ENCODE data around the gene ITPR2.

Gene ITPR2

DNA sequence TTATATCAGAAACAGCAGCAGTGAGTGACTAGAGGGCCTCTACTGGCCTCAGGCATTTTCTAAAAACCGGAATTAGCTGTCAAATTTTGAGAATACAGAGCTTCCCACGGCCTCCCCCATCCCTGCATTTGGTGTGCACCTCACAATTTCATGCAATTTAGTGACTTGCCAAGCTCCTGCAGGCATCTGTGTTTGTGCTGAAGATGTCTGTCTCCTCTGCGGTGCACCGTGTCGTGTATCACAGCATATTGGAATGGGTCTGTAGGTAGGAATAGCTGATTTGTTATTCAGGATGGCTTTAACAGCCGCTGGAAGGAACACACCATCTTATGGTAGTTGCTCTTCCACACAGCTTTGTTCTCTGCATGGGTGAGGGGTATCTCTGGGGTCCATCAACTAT lies 497.3 kb downstream of the ITPR2 start:
- TF ChIP-seq, protein P1, sequence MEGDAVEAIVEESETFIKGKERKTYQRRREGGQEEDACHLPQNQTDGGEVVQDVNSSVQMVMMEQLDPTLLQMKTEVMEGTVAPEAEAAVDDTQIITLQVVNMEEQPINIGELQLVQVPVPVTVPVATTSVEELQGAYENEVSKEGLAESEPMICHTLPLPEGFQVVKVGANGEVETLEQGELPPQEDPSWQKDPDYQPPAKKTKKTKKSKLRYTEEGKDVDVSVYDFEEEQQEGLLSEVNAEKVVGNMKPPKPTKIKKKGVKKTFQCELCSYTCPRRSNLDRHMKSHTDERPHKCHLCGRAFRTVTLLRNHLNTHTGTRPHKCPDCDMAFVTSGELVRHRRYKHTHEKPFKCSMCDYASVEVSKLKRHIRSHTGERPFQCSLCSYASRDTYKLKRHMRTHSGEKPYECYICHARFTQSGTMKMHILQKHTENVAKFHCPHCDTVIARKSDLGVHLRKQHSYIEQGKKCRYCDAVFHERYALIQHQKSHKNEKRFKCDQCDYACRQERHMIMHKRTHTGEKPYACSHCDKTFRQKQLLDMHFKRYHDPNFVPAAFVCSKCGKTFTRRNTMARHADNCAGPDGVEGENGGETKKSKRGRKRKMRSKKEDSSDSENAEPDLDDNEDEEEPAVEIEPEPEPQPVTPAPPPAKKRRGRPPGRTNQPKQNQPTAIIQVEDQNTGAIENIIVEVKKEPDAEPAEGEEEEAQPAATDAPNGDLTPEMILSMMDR (IDR thresholded peaks at IDR 0.05; ENCODE audit: insufficient read depth, low read length) = no peak
- TF ChIP-seq POLR2AphosphoS5 (IDR thresholded peaks at IDR 0.05; ENCODE audit: low read depth) = no peak
- TF ChIP-seq GABPA (IDR thresholded peaks at IDR 0.05; ENCODE audit: low read depth) = no peak
- TF ChIP-seq, protein P2, sequence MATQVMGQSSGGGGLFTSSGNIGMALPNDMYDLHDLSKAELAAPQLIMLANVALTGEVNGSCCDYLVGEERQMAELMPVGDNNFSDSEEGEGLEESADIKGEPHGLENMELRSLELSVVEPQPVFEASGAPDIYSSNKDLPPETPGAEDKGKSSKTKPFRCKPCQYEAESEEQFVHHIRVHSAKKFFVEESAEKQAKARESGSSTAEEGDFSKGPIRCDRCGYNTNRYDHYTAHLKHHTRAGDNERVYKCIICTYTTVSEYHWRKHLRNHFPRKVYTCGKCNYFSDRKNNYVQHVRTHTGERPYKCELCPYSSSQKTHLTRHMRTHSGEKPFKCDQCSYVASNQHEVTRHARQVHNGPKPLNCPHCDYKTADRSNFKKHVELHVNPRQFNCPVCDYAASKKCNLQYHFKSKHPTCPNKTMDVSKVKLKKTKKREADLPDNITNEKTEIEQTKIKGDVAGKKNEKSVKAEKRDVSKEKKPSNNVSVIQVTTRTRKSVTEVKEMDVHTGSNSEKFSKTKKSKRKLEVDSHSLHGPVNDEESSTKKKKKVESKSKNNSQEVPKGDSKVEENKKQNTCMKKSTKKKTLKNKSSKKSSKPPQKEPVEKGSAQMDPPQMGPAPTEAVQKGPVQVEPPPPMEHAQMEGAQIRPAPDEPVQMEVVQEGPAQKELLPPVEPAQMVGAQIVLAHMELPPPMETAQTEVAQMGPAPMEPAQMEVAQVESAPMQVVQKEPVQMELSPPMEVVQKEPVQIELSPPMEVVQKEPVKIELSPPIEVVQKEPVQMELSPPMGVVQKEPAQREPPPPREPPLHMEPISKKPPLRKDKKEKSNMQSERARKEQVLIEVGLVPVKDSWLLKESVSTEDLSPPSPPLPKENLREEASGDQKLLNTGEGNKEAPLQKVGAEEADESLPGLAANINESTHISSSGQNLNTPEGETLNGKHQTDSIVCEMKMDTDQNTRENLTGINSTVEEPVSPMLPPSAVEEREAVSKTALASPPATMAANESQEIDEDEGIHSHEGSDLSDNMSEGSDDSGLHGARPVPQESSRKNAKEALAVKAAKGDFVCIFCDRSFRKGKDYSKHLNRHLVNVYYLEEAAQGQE (IDR thresholded peaks at IDR 0.05; ENCODE audit: insufficient replicate concordance, low read depth) = no peak
- no peak for TF ChIP-seq SPI1 (IDR thresholded peaks at IDR 0.05; ENCODE audit: borderline replicate concordance, low read depth)
- Histone ChIP-seq H3K27me3 (ENCODE audit: insufficient read depth, poor library complexity, severe bottlenecking) (no peaks in the 10 kb centered on the region), H3K4me3 (replicated peaks; ENCODE audit: insufficient read depth, low read length) (no peak overlapping the region), H3K27ac (replicated peaks) (no peak overlapping the region)
- no peak for DNase-seq (ENCODE audit: low read depth in 1 of 2, low spot score in 1 of 2)

DNA sequence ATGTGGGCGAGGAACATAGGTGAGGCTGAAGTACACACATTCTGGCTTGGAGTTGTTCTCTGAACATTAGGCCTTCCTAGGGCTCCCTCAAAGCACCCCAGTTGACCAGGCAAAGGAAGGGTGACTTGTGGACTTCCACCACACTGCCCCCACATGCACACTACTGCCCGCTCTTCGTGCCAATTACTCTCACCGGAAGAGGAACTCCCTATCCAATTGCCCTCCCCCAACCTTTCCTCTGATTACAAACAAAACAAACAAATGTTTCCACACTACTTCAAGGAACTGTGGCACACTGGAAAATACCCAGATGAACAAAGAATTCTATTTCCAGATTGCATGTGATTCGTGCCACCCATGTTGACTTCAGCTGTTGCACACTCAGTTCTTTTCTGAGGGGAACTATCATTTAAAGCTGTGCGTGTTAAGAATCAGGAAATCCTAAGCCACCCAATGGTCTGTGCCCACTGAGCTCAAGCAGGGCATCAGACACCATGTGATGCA lies 498.3 kb downstream of the ITPR2 start:
- DNase-seq (ENCODE audit: low read depth in 1 of 2, low spot score in 1 of 2) = peak in 1 of 2 experiments; percentile 32
- no peak for TF ChIP-seq POLR2AphosphoS5 (IDR thresholded peaks at IDR 0.05; ENCODE audit: low read depth)
- no peak overlapping the region for H3K4me3 ChIP-seq (replicated peaks; ENCODE audit: insufficient read depth, low read length)
- no peaks in the 10 kb centered on the region for H3K27me3 ChIP-seq (ENCODE audit: insufficient read depth, poor library complexity, severe bottlenecking)
- peak overlapping the region; percentile 40 for H3K27ac ChIP-seq (replicated peaks)

DNA sequence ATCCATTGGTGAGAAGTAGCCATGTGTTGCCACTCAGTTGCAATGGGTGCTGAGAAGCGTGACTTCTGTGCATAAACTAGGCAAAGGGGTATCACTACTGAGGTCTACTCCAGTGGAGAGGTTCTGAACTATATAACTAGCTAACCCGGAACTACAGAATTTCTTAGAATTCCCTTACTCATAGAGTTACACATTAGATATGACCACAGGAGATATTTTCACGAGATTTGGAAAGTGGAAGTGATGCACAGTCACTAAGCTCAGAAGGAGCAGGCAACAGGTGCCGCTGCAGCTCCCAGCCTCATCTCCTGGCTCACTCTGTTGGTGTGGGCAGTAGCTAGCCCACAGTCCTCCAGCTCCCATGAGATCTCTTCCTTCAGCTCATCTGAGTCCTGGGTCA lies 501.0 kb downstream of the ITPR2 start:
- no peak for TF ChIP-seq SPI1 (IDR thresholded peaks at IDR 0.05; ENCODE audit: borderline replicate concordance, low read depth)
- no peak for TF ChIP-seq GABPA (IDR thresholded peaks at IDR 0.05; ENCODE audit: low read depth)
- TF ChIP-seq, protein P2 (IDR thresholded peaks at IDR 0.05; ENCODE audit: insufficient replicate concordance, low read depth) = no peak
- no peak overlapping the region for H3K27ac ChIP-seq (replicated peaks)
- H3K27me3 ChIP-seq (ENCODE audit: insufficient read depth, poor library complexity, severe bottlenecking) = no peaks in the 10 kb centered on the region
- no peak overlapping the region for H3K4me3 ChIP-seq (replicated peaks; ENCODE audit: insufficient read depth, low read length)
- no peak for DNase-seq (ENCODE audit: low read depth in 1 of 2, low spot score in 1 of 2)

DNA sequence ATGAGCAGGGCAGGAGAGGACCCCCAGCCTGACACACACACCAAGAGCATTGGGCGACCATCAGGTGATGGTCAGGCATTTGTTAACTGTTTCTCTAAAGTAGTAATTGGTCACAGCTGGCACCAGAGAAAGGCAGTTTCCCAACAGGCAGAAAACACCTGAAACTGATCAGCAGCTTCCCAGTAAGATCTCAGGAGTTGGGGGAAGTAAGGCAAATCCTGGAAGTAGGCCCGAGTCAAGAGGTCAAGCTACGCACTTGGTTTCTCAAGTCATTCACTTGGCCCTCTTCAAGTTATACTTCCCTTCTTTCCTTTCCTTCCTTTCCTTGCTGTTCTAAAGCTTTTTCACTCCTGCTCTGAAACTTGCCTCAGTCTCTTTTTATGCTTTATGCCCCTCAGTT lies 501.9 kb downstream of the ITPR2 start:
- no peak overlapping the region for H3K4me3 ChIP-seq (replicated peaks; ENCODE audit: insufficient read depth, low read length)
- no peaks in the 10 kb centered on the region for H3K27me3 ChIP-seq (ENCODE audit: insufficient read depth, poor library complexity, severe bottlenecking)
- DNase-seq (ENCODE audit: low read depth in 1 of 2, low spot score in 1 of 2) = no peak
- no peak overlapping the region for H3K27ac ChIP-seq (replicated peaks)
- no peak for TF ChIP-seq GABPA (IDR thresholded peaks at IDR 0.05; ENCODE audit: low read depth)
- TF ChIP-seq POLR2AphosphoS5 (IDR thresholded peaks at IDR 0.05; ENCODE audit: low read depth) = no peak
- TF ChIP-seq SPI1 (IDR thresholded peaks at IDR 0.05; ENCODE audit: borderline replicate concordance, low read depth) = no peak
- TF ChIP-seq, protein P2 (IDR thresholded peaks at IDR 0.05; ENCODE audit: insufficient replicate concordance, low read depth) = no peak
- TF ChIP-seq, protein P1 (IDR thresholded peaks at IDR 0.05; ENCODE audit: insufficient read depth, low read length) = no peak

All from HL-60 (cell line).